Superior temporal gyrus (tissue), 1 donor: Measurements from ENCODE around the gene METAP2.

Experiments
- DNase-seq: peaks from one replicate; pipeline ENCODE4 v3.0.0-alpha.2; 2016; ENCODE audit errors: extremely low spot score

Gene METAP2

DNA sequence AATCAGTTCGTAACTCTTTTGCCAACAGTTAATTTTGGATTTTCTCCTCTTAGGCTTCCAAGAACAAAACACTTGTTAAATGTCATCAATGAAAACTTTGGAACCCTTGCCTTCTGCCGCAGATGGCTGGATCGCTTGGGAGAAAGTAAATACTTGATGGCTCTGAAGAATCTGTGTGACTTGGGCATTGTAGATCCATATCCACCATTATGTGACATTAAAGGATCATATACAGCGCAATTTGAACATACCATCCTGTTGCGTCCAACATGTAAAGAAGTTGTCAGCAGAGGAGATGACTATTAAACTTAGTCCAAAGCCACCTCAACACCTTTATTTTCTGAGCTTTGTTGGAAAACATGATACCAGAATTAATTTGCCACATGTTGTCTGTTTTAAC lies 39.6 kb downstream of the METAP2 start:
- no peak for DNase-seq

DNA sequence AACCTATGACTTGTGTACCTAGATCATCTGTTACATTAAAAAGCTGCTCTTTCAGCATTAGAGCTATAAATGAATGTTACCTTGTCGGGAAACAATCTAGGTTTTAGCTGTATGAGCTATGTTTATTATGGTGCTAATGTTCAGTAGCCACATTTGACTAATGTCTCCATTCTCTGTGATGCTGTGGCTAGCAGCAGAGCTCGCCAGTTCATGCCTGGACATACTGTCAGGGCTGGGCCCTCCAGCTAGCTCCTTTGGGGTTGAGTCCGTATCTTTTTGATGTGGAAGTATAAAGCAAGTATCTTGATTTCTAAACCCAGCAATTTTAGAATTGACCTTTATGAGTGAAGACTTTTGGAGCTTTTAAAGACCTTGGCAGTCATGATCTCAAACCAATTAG lies 41.2 kb downstream of the METAP2 start:
- no peak for DNase-seq

GRCh38 chr12:95516757-95517156 lies 42.8 kb downstream of the METAP2 start:
- DNase-seq = no peak

GRCh38 chr12:95517246-95517645 lies 43.3 kb downstream of the METAP2 start:
- DNase-seq = no peak

DNA sequence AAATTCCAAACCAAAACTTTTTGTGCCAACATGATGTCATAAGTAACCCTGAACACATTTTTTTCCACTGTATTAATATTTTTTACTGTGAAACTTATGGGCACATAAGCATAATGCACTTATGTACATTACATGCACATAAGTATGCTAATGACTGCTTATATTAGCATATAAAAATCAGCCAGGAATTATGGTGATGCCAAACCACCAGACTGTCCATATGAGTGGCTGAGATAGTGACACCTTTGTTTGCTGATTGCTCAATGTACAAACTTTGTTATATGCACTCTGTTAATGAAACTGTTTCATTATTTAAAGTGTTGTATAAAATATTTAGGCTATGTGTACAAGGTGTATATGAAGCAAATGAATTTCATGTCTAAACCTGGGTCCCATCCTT lies 45.0 kb downstream of the METAP2 start:
- no peak for DNase-seq

- DNase-seq = no peak
Measured at GRCh38 chr12:95520816-95521215, 46.9 kb downstream of the METAP2 start.

GRCh38 chr12:95522692-95523091 lies 48.7 kb downstream of the METAP2 start:
- DNase-seq = no peak

GRCh38 chr12:95528431-95528830 lies 54.5 kb downstream of the METAP2 start:
- no peak for DNase-seq

- DNase-seq = no peak
Measured at GRCh38 chr12:95529693-95530225, 55.8 kb downstream of the METAP2 start.

- no peak for DNase-seq
Measured at GRCh38 chr12:95532851-95533250, 58.9 kb downstream of the METAP2 start.

GRCh38 chr12:95533985-95534384 lies 60.0 kb downstream of the METAP2 start:
- no peak for DNase-seq

GRCh38 chr12:95538006-95538405 lies 64.1 kb downstream of the METAP2 start:
- no peak for DNase-seq

DNA sequence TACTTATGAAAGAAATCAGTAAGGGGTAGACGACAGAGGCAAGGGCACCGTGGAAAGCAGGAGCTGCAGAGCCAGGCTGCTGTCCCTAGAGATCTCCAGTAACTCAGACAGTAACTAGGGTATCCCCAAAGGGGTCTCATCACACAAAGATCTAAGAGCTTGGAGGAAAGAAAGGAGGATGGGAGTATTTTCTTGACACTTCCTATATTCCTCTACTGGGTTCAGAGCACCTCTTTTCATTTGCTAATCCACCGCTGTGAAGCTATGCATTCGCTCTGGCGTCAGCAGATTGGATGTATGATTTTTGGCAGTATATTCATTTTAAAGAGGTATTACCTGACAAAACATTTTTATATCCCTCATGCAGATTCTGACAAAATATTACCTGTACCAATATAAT lies 64.7 kb downstream of the METAP2 start:
- no peak for DNase-seq

GRCh38 chr12:95541436-95541835 lies 67.5 kb downstream of the METAP2 start:
- no peak for DNase-seq

DNA sequence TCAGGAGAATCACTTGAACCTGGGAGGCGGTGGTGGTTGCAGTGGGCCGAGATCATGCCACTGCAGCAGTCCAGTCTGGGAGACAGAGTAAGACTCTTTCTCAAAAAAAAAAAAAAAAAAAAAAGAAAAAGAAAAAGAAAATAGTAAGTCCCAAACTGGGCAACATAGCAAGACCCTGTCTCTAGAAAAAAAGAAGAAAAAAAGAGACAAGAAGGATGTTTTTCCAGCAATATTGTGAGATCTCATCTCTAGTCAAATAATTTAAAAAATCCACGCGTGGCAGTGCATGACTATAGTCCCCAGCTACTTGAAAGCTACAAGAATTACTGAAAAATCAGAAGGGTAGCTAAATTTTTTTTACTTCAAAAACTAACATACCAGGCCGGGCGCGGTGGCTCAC lies 69.4 kb downstream of the METAP2 start:
- DNase-seq = no peak

- no peak for DNase-seq
Measured at GRCh38 chr12:95544756-95545155, 70.8 kb downstream of the METAP2 start.

DNA sequence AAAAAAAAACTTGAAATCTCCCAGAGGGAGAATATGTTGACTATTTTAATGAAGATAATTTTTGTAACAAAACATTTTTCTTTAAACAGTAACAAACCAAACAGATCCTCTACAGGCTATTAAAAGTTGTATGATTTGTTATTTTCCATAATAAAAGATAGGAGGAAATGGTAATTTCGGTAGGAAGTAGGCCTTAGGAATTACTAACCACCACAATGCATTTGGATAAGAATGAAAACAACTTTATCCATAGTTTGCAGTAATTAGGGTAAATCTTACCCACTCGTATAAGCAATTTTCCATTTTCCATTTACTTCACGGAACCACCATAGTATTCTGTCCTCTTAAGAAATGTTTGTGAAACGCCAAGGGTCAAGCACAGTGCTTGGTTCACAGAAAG lies 71.4 kb downstream of the METAP2 start:
- no peak for DNase-seq

- no peak for DNase-seq
Measured at GRCh38 chr12:95545731-95546490, 72.0 kb downstream of the METAP2 start.

DNA sequence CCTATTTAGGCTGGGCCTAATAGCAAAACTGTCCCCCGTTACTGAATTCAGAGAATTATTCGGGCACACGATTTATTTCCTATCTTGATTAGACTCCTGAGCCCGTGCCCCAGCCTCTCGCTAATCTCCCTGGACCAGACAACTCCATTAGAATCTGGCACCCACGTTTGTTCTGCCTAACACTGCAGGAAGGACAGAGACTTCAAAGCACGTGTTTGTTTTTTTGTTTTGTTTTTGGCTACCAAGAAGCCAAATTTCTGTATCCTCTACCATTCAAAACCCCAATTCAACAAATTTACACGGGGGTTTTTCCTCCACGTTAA lies 72.5 kb downstream of the METAP2 start:
- no peak for DNase-seq

- DNase-seq = no peak
Measured at GRCh38 chr12:95547522-95548055, 73.6 kb downstream of the METAP2 start.

- DNase-seq = no peak
Measured at GRCh38 chr12:95548056-95548538, 74.1 kb downstream of the METAP2 start.

GRCh38 chr12:95548539-95549391 lies 74.8 kb downstream of the METAP2 start:
- DNase-seq = no peak
